Measurements from ENCODE around the gene DNAL1.

DNA sequence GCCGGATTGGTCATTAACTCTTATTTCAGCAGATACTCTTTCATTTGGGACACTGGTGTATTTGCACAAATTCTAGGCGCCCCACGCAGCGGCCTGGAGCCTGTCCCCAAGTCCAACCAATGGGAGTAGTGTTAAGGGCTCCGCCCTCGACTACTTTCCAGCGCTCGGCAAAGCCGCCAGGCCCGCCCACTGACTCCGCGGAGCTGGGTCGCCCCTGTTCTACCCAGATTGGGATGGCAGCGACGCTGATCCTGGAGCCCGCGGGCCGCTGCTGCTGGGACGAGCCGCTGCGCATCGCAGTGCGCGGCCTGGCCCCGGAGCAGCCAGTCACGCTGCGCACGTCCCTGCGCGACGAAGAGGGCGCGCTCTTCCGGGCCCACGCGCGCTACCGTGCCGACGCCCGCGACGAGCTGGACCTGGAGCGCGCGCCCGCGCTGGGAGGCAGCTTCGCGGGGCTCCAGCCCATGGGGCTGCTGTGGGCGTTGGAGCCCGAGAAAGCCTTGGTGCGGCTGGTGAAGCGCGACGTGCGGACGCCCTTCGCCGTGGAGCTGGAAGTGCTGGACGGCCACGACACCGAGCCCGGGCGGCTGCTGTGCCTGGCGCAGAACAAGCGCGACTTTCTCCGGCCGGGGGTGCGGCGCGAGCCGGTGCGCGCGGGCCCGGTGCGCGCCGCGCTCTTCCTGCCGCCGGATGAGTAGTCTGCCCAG, 32.3 kb upstream of the DNAL1 start, which contains the start of gene ACOT6:
- TF ChIP-seq, protein P1, sequence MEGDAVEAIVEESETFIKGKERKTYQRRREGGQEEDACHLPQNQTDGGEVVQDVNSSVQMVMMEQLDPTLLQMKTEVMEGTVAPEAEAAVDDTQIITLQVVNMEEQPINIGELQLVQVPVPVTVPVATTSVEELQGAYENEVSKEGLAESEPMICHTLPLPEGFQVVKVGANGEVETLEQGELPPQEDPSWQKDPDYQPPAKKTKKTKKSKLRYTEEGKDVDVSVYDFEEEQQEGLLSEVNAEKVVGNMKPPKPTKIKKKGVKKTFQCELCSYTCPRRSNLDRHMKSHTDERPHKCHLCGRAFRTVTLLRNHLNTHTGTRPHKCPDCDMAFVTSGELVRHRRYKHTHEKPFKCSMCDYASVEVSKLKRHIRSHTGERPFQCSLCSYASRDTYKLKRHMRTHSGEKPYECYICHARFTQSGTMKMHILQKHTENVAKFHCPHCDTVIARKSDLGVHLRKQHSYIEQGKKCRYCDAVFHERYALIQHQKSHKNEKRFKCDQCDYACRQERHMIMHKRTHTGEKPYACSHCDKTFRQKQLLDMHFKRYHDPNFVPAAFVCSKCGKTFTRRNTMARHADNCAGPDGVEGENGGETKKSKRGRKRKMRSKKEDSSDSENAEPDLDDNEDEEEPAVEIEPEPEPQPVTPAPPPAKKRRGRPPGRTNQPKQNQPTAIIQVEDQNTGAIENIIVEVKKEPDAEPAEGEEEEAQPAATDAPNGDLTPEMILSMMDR (IDR thresholded peaks at IDR 0.05): no peak
- TF ChIP-seq EZH2 (IDR thresholded peaks at IDR 0.05): peak; percentile 85
